Measurements from ENCODE around the gene ZNRF1.
"Not testable (repeated sequence)": the region's sequence is repeated elsewhere in the genome, so short reads cannot be mapped to it uniquely, and the experiment has no call there.

The ZNRF1 gene

DNA sequence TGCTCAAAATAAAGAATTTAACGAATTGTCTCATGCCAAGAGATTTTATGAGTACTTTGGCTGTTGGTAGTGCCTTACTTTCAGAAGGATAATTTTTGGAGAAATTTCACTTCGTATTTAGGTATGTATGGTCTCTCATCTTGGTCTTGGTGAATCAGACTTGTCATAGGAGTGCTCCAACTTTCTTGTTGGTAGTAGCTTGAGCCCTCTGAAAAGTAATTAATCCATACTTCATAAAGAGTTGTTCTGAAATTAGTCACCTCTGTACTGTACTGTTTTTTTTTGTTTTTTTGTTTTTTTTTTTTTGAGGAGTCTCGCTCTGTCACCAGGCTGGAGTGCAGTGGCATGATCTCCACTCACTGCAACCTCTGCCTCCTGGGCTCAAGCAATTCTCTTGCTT, 11.6 kb downstream of the ZNRF1 start:
- in situ Hi-C loops (cut with HindIII; ENCODE audit: low pct_unique_long_range_greater_than_20kb, low sequenced_read_pairs) = no loop called here
- no peak for DNase-seq (ENCODE audit: low read depth in 1 of 2, low spot score in 1 of 2)
- no peak for TF ChIP-seq JUND (IDR thresholded peaks at IDR 0.05; ENCODE audit: low read depth)

DNA sequence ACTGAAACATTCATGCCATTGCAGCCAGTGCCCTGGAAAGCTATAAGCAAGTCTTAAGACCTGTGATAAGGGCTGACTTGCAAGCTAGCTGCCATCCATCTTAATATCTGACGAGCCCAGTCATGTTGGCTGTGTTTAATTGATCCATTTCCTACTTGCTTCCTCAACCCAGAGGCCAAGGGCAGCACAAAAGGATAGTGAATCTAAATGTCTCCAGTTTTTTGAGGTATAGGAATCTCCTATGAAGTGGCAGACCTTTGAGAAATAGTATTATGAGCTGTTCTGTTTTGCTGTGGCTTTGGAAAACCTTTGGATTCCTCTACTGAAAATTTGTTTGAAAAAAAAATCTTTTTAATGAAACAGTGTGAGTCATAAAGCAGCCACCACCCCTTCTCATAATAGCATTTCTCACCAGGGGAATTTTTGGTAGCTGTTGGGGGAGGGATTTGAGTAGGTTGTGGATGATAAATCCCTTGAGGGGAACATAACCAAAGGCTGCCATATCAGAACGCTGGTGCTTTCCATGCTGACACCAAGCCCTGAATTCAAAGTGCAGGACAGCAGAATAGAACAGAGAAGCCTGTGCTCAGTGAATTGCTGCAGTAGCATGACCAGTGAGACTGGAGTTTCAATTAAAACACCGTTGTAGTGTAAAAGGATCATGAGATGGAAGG, 12.9 kb downstream of the ZNRF1 start:
- in situ Hi-C loops (cut with HindIII; ENCODE audit: low pct_unique_long_range_greater_than_20kb, low sequenced_read_pairs) = no loop called here
- no peak for DNase-seq (ENCODE audit: low read depth in 1 of 2, low spot score in 1 of 2)
- no peak for TF ChIP-seq JUND (IDR thresholded peaks at IDR 0.05; ENCODE audit: low read depth)

DNA sequence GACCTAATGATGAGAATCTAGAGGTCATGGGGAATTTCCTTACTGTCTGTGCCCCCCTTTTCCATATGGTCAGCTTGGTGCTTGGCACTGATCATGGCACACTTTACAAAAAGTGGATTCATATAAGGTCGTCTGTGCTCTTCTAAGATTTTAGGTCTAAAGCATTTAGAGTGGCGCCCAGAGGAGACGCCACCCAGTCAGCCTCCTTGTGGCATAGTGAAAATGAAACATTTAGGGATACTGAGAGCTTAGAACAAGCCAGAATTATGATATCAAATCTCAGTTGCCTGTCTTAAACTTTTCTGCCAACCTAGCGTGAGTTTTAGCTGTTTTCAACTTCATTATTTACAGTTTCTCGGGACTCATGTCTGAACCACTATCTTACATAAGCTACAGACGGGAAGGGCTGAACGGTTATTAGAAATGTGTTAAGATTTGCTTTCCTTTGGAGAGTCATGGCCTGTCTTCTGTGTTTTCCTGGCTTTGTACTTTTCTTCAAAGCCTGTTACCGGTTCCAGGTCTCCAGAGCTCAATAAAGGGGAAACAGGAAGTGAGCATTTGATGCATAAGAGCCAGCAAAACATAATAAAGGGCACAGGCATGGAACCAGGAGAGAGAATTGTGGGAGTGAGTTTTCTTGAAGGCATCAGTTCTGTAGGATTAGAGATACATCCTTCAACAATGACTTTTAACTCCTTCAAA, 13.7 kb downstream of the ZNRF1 start:
- no peak for DNase-seq (ENCODE audit: low read depth in 1 of 2, low spot score in 1 of 2)
- TF ChIP-seq JUND (IDR thresholded peaks at IDR 0.05; ENCODE audit: low read depth) = no peak

DNA sequence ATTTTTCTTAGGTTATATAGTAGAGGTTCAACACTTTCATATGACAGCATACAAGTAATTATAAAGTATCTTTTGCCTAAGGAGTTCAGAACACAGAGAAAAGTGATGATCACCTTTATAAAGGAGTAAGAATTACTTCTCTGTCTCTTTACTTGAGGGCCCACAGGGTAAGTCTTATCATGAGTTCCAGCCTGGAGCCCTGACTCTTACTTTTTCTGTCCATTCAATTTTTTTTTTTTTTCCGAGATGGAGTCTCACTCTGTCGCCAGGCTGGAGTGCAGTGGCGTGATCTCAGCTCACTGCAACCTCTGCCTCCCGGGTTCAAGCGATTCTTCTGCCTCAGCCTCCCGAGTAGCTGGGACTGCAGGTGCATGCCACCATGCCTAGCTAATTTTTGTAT, 14.3 kb downstream of the ZNRF1 start:
- in situ Hi-C loops (cut with HindIII; ENCODE audit: low pct_unique_long_range_greater_than_20kb, low sequenced_read_pairs); DNase-seq (ENCODE audit: low read depth in 1 of 2, low spot score in 1 of 2): not testable (repeated sequence)

More for the DNA sequence above, 13.7 kb downstream of the ZNRF1 start:
- in situ Hi-C loops (cut with HindIII; ENCODE audit: low pct_unique_long_range_greater_than_20kb, low sequenced_read_pairs) = no loop called here

DNA sequence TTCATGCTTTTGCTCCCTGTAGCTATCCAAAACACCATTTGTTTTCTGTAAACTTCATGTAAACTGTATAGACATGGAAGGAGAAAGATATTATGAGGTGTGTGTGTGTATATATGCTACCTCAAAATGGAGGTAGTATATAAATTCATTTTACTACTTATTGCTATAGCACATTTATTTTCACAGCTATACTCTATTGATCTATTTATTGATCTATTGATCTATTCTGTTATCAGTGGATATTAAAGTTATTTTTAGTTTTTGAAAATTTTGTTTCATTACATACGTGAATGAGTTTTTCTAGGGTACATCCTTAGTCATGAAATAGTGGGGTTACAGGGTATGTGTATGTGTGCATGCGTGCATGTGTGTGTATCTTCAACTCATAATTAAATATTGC, 15.5 kb downstream of the ZNRF1 start:
- no peak for TF ChIP-seq JUND (IDR thresholded peaks at IDR 0.05; ENCODE audit: low read depth)
- in situ Hi-C loops (cut with HindIII; ENCODE audit: low pct_unique_long_range_greater_than_20kb, low sequenced_read_pairs) = no loop called here
- DNase-seq (ENCODE audit: low read depth in 1 of 2, low spot score in 1 of 2) = no peak

DNA sequence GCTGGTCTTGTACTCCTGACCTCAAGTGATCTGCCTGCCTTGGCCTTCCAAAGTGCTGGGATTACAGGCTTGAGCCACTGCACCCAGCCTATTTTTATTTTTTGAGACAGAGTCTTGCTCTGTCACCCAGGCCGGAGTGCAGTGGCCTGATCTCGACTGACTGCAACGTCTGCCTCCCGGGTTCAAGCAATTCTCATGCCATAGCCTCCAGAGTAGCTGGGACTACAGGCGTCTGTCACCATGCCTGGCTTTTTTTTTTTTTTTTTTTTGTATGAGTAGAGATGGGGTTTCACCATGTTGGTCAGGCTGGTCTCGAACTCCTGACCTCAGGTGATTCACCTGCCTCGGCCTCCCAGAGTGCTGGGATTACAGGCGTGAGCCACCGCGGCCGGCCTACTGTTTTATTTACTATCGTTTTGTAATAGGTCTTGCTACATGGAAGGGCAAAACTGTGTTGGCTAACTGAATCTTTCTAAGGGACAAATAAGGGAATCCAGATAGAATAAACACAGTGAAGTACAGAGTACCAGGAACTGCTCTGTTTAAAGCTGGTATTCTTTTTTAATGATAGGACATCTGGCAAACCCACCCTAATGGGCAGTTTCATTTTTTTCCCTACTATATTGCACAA, 17.7 kb downstream of the ZNRF1 start:
- DNase-seq (ENCODE audit: low read depth in 1 of 2, low spot score in 1 of 2); in situ Hi-C loops (cut with HindIII; ENCODE audit: low pct_unique_long_range_greater_than_20kb, low sequenced_read_pairs): not testable (repeated sequence)

DNA sequence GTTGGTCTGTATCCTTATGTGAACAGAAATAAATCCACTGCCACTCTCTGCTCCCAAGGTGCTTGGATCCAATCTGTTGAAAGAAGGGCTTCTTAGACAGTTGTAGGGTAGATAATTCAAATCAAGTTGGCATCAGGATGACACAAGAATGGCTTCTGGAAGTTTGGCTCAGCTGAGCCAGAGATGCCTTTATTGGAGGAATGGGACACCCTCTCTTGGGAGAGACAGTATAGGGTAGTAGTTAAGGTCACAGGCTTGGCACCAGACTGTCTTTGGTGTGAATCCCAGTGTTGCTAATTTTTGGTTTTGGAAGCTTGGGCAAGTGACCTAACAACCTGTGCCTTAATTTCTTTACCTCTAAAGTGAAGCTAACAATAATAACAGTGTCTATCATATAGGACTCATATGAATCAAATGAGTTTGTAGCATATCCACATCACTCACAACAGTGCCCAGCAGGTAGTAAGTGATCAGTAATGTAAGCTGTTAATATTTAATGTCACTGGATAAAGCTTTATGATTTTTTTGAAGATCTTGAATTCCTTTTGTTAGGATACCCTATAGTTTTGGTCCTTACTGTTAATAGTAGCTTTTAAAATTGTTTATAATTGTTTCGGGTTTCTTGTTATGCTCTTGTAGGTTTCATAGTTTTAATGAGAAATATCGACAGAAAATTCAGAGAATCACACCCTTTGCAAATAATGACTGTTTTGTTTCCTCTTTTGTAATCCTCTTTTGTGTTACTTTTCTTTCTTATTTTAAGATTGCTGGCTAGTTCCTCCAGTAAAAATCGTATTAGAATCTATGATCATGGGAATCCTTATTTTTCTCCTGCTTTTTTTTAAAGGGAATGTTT, 19.1 kb downstream of the ZNRF1 start:
- in situ Hi-C loops (cut with HindIII; ENCODE audit: low pct_unique_long_range_greater_than_20kb, low sequenced_read_pairs) = no loop called here
- TF ChIP-seq JUND (IDR thresholded peaks at IDR 0.05; ENCODE audit: low read depth) = no peak
- DNase-seq (ENCODE audit: low read depth in 1 of 2, low spot score in 1 of 2) = no peak

DNA sequence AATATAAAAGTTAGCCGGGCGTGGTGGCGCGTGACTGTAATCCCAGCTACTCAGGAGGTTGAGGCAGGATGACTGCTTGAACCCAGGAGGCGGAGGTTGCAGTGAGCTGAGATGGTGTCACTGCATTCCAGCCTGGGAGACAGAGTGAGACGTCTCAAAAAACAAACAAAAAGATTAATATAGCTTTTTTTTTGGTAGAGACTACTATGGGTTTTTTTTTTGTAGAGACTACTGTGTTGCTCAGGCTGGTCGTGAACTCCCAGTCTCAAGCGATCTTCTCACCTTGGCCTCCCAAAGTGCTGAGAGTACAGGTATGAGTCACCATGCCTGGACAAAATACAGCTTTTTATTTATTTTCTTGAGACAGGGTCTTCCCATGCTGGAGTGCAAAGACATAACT, 20.2 kb downstream of the ZNRF1 start:
- TF ChIP-seq JUND (IDR thresholded peaks at IDR 0.05; ENCODE audit: low read depth) = no peak
- in situ Hi-C loops (cut with HindIII; ENCODE audit: low pct_unique_long_range_greater_than_20kb, low sequenced_read_pairs) = no loop called here
- DNase-seq (ENCODE audit: low read depth in 1 of 2, low spot score in 1 of 2) = no peak

DNA sequence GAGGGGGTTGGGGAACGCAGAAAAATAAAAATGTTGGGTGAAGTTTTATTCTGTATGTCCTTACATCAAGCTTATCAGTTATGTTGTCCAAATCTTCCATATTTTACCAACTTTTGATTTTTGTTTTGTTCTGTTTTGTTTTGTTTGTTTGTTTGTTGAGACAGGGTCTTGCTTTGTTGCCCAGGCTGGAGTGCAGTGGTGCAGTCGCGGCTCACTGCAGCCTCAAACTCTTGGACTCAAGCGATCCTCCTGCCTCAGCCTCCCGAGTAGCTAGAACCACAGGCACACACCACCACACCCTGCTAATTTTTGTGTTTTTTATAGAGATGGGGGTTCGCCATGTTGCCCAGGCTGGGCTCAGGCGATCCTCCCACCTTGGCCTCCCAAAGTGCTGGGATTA, 20.8 kb downstream of the ZNRF1 start:
- no peak for DNase-seq (ENCODE audit: low read depth in 1 of 2, low spot score in 1 of 2)
- TF ChIP-seq JUND (IDR thresholded peaks at IDR 0.05; ENCODE audit: low read depth) = no peak
- in situ Hi-C loops (cut with HindIII; ENCODE audit: low pct_unique_long_range_greater_than_20kb, low sequenced_read_pairs) = no loop called here

DNA sequence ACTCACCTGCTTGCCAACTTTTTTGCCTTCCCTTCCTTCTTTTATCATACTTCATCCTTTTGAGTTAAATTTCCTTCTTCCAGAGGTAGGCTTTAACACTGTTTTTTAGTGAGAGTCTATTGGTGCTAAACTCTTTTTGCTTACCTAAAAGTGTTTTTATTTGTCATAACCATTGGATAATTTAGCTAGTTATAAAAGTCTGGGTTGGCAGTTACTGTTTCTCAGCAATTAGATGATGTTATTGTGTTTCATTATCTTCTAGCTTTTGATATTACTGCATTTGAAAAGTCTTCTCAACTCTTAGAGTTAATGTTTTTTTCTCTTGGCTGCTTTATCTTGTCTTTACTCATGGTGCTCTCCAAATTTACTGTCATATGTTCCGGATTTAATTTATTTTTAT, 22.6 kb downstream of the ZNRF1 start:
- in situ Hi-C loops (cut with HindIII; ENCODE audit: low pct_unique_long_range_greater_than_20kb, low sequenced_read_pairs) = no loop called here
- DNase-seq (ENCODE audit: low read depth in 1 of 2, low spot score in 1 of 2) = no peak
- TF ChIP-seq JUND (IDR thresholded peaks at IDR 0.05; ENCODE audit: low read depth) = no peak

DNA sequence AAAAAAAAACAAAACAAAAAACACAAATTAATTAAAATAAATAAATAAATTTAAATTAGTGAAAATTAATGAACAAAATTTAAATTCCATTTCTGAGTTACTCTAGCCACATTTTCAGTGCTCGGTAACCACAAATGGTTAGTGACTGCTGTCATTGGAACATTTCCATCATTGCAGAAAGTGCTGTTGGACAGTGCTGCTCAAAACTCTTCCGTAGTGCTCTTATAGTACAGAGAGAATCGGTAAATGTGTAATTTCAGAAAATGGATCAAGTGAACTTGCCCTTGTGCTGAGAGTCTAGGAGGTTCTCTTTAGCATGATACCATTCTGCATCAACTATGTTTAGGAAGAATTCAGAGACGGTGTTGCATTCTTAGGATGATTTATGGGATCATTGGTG, 23.7 kb downstream of the ZNRF1 start:
- no peak for TF ChIP-seq JUND (IDR thresholded peaks at IDR 0.05; ENCODE audit: low read depth)
- DNase-seq (ENCODE audit: low read depth in 1 of 2, low spot score in 1 of 2) = no peak
- in situ Hi-C loops (cut with HindIII; ENCODE audit: low pct_unique_long_range_greater_than_20kb, low sequenced_read_pairs) = no loop called here

DNA sequence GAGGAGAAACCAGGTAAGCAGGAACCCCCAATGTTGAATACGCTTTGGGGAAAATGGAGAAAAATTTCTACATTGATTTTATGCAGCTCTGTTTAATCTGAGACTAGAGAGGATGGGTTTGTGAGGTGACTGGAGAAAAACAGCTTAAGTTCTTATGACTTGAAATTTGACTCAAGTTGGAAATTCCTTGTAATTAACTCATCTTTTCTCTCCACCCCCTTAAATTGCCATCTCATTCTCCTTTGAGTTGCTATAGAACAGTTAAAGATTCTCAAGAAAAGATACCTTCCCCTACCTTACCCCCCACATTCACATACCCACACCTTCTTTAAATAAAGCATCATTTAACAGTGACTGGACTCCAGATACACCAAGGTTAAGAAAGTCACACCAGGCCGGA, 24.2 kb downstream of the ZNRF1 start:
- in situ Hi-C loops (cut with HindIII; ENCODE audit: low pct_unique_long_range_greater_than_20kb, low sequenced_read_pairs) = no loop called here
- DNase-seq (ENCODE audit: low read depth in 1 of 2, low spot score in 1 of 2) = no peak
- no peak for TF ChIP-seq JUND (IDR thresholded peaks at IDR 0.05; ENCODE audit: low read depth)

DNA sequence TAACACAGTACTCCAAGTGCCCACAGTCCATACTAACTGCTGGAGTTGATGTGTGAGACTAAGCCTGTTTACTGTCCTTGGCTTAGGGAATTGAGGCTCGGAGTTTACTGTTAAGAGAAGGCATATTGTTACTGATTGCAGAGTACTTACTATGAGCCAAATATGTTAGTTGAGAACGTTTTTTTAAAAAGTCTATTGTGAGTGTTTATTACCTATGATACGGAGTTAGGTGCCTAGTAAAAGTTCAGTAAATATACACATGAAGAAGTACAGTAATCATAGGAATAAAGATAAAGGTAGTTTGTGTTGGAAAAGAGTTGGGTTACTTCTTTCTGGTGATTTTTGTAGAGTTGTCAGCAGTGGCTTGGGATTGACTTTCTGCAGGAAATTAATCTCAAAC, 25.4 kb downstream of the ZNRF1 start:
- no peak for TF ChIP-seq JUND (IDR thresholded peaks at IDR 0.05; ENCODE audit: low read depth)
- in situ Hi-C loops (cut with HindIII; ENCODE audit: low pct_unique_long_range_greater_than_20kb, low sequenced_read_pairs) = no loop called here
- DNase-seq (ENCODE audit: low read depth in 1 of 2, low spot score in 1 of 2) = no peak

Measured in T47D (cell line).